HEK293 (cell line): ENCODE measurements around the gene ATXN10.

Experiments
- CTCF ChIA-PET: fragments of 350-600 bp; formaldehyde crosslinking; extraction: SDS; loops from one replicate; lab custom pipeline; 2021; ENCODE audit warnings: antibody characterized with exemption; lab: Yijun Ruan, JAX
- POLR2A ChIA-PET: fragments of 300-600 bp; formaldehyde crosslinking; extraction: SDS; loops from one replicate; lab custom pipeline; 2020; ENCODE audit warnings: antibody characterized with exemption, inconsistent platforms; lab: Yijun Ruan, JAX
- H3K27ac ChIP-seq: fragments of 200-500 bp; sonication (Bioruptor generic); 2 replicates; pipeline ENCODE4 v1.5.1; 2014; ENCODE audit warnings: low read depth, low read length, control low read depth, inconsistent platforms; ENCODE audit errors: extremely low read depth
- H3K36me3 ChIP-seq, 2 experiments: fragments of 200-500 bp in 1 of 2; sonication (Bioruptor generic) in 1 of 2; 1 replicate in 1 of 2; 2 replicates in 1 of 2; pipeline ENCODE4 v1.5.1; 2014 to 2017; ENCODE audit warnings: inconsistent platforms in 2 of 2, low read length in 2 of 2; ENCODE audit not compliant: control insufficient read depth in 2 of 2, insufficient read depth in 1 of 2
- H3K4me1 ChIP-seq: fragments of 200-500 bp; sonication (Bioruptor generic); 2 replicates; pipeline ENCODE4 v1.5.1; 2014; ENCODE audit warnings: mild to moderate bottlenecking, low read length, inconsistent platforms; ENCODE audit not compliant: control insufficient read depth, insufficient read depth
- H3K4me3 ChIP-seq: 2 replicates; pipeline ENCODE4 v1.5.1; 2011; ENCODE audit warnings: low read depth, mild to moderate bottlenecking, control low read depth, low read length, moderate library complexity
- H3K9me3 ChIP-seq: fragments of 200-500 bp; sonication (Bioruptor generic); 2 replicates; pipeline ENCODE4 v1.5.1; 2014; ENCODE audit warnings: low read depth, low read length, inconsistent platforms; ENCODE audit not compliant: control insufficient read depth, insufficient read depth
- GFI1B ChIP-seq: fragments of 450-650 bp; formaldehyde crosslinking; IDR thresholded peaks from 2 replicates; pipeline ENCODE4 v1.5.1; 2016; ENCODE audit warnings: missing biosample characterization, missing genetic modification characterization
- HOXA7 ChIP-seq: sonication (generic); formaldehyde crosslinking; IDR thresholded peaks from 2 replicates; pipeline ENCODE4 v1.8.1; 2022; ENCODE audit warnings: missing genetic modification reagents, borderline replicate concordance
- KLF10 ChIP-seq: fragments of 450-650 bp; IDR thresholded peaks from 2 replicates; pipeline ENCODE4 v1.5.1; 2018; ENCODE audit warnings: missing biosample characterization, mild to moderate bottlenecking, missing genetic modification characterization
- SALL2 ChIP-seq: fragments of 450-650 bp; formaldehyde crosslinking; IDR thresholded peaks from 2 replicates; pipeline ENCODE4 v1.5.0; 2017; ENCODE audit warnings: missing biosample characterization, mild to moderate bottlenecking, missing genetic modification characterization, borderline replicate concordance
- TRIM28 ChIP-seq: IDR thresholded peaks from 2 replicates; pipeline ENCODE4 v1.6.1; 2011; ENCODE audit warnings: low read length, control low read depth, borderline replicate concordance
- YY2 ChIP-seq: fragments of 450-650 bp; formaldehyde crosslinking; IDR thresholded peaks from 2 replicates; pipeline ENCODE4 v1.5.1; 2016; ENCODE audit warnings: missing biosample characterization, missing genetic modification characterization
- ZBTB26 ChIP-seq: fragments of 450-650 bp; formaldehyde crosslinking; optimal IDR thresholded peaks from 2 replicates; pipeline ENCODE3; 2016; ENCODE audit warnings: missing biosample characterization, mild to moderate bottlenecking, missing genetic modification characterization
- ZNF138 ChIP-seq: fragments of 450-650 bp; formaldehyde crosslinking; IDR thresholded peaks from 2 replicates; pipeline ENCODE4 v1.5.1; 2016; ENCODE audit warnings: missing biosample characterization, missing genetic modification characterization, borderline replicate concordance
- ZNF169 ChIP-seq: fragments of 450-650 bp; formaldehyde crosslinking; IDR thresholded peaks from 2 replicates; pipeline ENCODE4 v1.5.1; 2016; ENCODE audit warnings: missing biosample characterization, missing genetic modification characterization
- ZNF211 ChIP-seq: fragments of 450-650 bp; formaldehyde crosslinking; IDR thresholded peaks from 2 replicates; pipeline ENCODE4 v1.5.1; 2016; ENCODE audit warnings: low read depth, missing biosample characterization, missing genetic modification characterization
- ZNF239 ChIP-seq: fragments of 450-650 bp; formaldehyde crosslinking; IDR thresholded peaks from 2 replicates; pipeline ENCODE4 v1.5.1; 2016; ENCODE audit warnings: missing biosample characterization, missing genetic modification characterization
- ZNF266 ChIP-seq: fragments of 450-650 bp; formaldehyde crosslinking; IDR thresholded peaks from 2 replicates; pipeline ENCODE4 v1.5.1; 2016; ENCODE audit warnings: missing biosample characterization, missing genetic modification characterization, low read depth
- ZNF37A ChIP-seq: fragments of 450-650 bp; IDR thresholded peaks from 2 replicates; pipeline ENCODE4 v1.5.1; 2018; ENCODE audit warnings: missing biosample characterization, missing genetic modification characterization
- ZNF423 ChIP-seq: fragments of 450-650 bp; formaldehyde crosslinking; IDR thresholded peaks from 2 replicates; pipeline ENCODE4 v1.5.1; 2016; ENCODE audit warnings: missing biosample characterization, missing genetic modification characterization
- ZNF488 ChIP-seq: fragments of 450-650 bp; formaldehyde crosslinking; IDR thresholded peaks from 2 replicates; pipeline ENCODE4 v1.5.1; 2016; ENCODE audit warnings: missing biosample characterization, missing genetic modification characterization
- ZNF501 ChIP-seq: fragments of 450-650 bp; formaldehyde crosslinking; IDR thresholded peaks from 2 replicates; pipeline ENCODE4 v1.5.1; 2016; ENCODE audit warnings: missing biosample characterization, missing genetic modification characterization
- ZNF521 ChIP-seq: fragments of 450-650 bp; formaldehyde crosslinking; IDR thresholded peaks from 2 replicates; pipeline ENCODE4 v1.5.1; 2017; ENCODE audit warnings: missing biosample characterization, mild to moderate bottlenecking, missing genetic modification characterization
- ZNF561 ChIP-seq: fragments of 450-650 bp; IDR thresholded peaks from 2 replicates; pipeline ENCODE4 v1.5.1; 2018; ENCODE audit warnings: missing biosample characterization, missing genetic modification characterization, borderline replicate concordance
- ZNF629 ChIP-seq: fragments of 450-650 bp; formaldehyde crosslinking; IDR thresholded peaks from 2 replicates; pipeline ENCODE4 v1.5.1; 2017; ENCODE audit warnings: missing biosample characterization, missing genetic modification characterization
- ZNF654 ChIP-seq: fragments of 450-650 bp; formaldehyde crosslinking; IDR thresholded peaks from 2 replicates; pipeline ENCODE4 v1.5.1; 2016; ENCODE audit warnings: low read depth, missing biosample characterization, missing genetic modification characterization
- ZNF658 ChIP-seq: fragments of 450-650 bp; formaldehyde crosslinking; IDR thresholded peaks from 2 replicates; pipeline ENCODE4; 2016; ENCODE audit warnings: missing biosample characterization, missing genetic modification characterization
- ZNF704 ChIP-seq: fragments of 450-650 bp; formaldehyde crosslinking; IDR thresholded peaks from 2 replicates; pipeline ENCODE4 v1.5.1; 2016; ENCODE audit warnings: missing biosample characterization, missing genetic modification characterization
- ZNF777 ChIP-seq: fragments of 450-650 bp; formaldehyde crosslinking; IDR thresholded peaks from 2 replicates; pipeline ENCODE4 v1.5.1; 2017; ENCODE audit warnings: missing biosample characterization, missing genetic modification characterization, borderline replicate concordance
- ZNF785 ChIP-seq: fragments of 450-650 bp; formaldehyde crosslinking; IDR thresholded peaks from 2 replicates; pipeline ENCODE4 v1.5.1; 2016; ENCODE audit warnings: missing biosample characterization, missing genetic modification characterization
- ZSCAN18 ChIP-seq: fragments of 450-650 bp; formaldehyde crosslinking; IDR thresholded peaks from 2 replicates; pipeline ENCODE4 v1.5.1; 2016; ENCODE audit warnings: missing biosample characterization, missing genetic modification characterization

Gene ATXN10

GRCh38 chr22:45832180-45832579, 160.5 kb downstream of the ATXN10 start (continued):
- TF ChIP-seq ZNF239 (tag by site-specific recombination), result no peak

- H3K4me3 ChIP-seq, result no peak overlapping the region
- no peaks in the 10 kb centered on the region for H3K9me3 ChIP-seq
- no peak overlapping the region for H3K27ac ChIP-seq
- H3K36me3 ChIP-seq, result peaks cover 0 to 19% of the 10 kb centered on the region in 2 experiments; a peak in 1 of 3 replicates
- H3K4me1 ChIP-seq, result no peaks in the 10 kb centered on the region
- CTCF ChIA-PET, result interaction anchor here (0.7 to 0.8 kb wide), 3 partner anchors 30 to 565 kb away, joined by 3 read pairs; no protein-coding TSS in a partner anchor
- TF ChIP-seq ZNF654 (tag by site-specific recombination) (no peak), ZNF521 (tag by site-specific recombination) (no peak), KLF10 (no peak), ZNF488 (tag by site-specific recombination) (no peak), ZNF658 (no peak), ZNF138 (tag by site-specific recombination) (no peak)
- TF ChIP-seq, all 188 proteins: peak for 0
- POLR2A ChIA-PET, result interaction anchor here (0.7 kb wide), 1 partner anchor 61 kb away, joined by 3 read pairs; no protein-coding TSS in a partner anchor
These were observed 161.4 kb downstream of the ATXN10 start for GRCh38 chr22:45832959-45833580.

GRCh38 chr22:45833613-45834012, 162.0 kb downstream of the ATXN10 start:
- H3K27ac ChIP-seq, result no peak overlapping the region
- H3K9me3 ChIP-seq, result no peaks in the 10 kb centered on the region
- TF ChIP-seq SALL2 (tag by site-specific recombination), result no peak
- TF ChIP-seq ZNF211, result no peak
- TF ChIP-seq ZNF169, result no peak
- no peak for TF ChIP-seq ZNF37A
- TF ChIP-seq ZBTB26 (tag by site-specific recombination), result no peak
- TF ChIP-seq ZNF704 (tag by site-specific recombination), result no peak
- TF ChIP-seq ZNF785, result no peak
- TF ChIP-seq ZNF501, result no peak
- no peak for TF ChIP-seq ZNF777
- TF ChIP-seq GFI1B (tag by site-specific recombination), result no peak
- no peak for TF ChIP-seq ZNF629 (tag by site-specific recombination)
- ChIA-PET POLR2A (no interaction called here), CTCF (interaction anchor here (0.7 kb wide), 2 partner anchors 102 to 255 kb away, joined by 3 read pairs; no protein-coding TSS in a partner anchor)
- H3K36me3 ChIP-seq, result peaks cover 0 to 19% of the 10 kb centered on the region in 2 experiments; a peak in 1 of 3 replicates
- H3K4me3 ChIP-seq, result no peak overlapping the region
- no peaks in the 10 kb centered on the region for H3K4me1 ChIP-seq

- H3K9me3 ChIP-seq, result no peaks in the 10 kb centered on the region
- H3K4me3 ChIP-seq, result no peak overlapping the region
- CTCF ChIA-PET, result interaction anchor here (0.7 to 0.9 kb wide), 2 partner anchors 102 to 256 kb away, joined by 3 to 4 read pairs; no protein-coding TSS in a partner anchor
- peaks cover 0 to 21% of the 10 kb centered on the region in 2 experiments; a peak in 1 of 3 replicates for H3K36me3 ChIP-seq
- no peak overlapping the region for H3K27ac ChIP-seq
- POLR2A ChIA-PET, result no interaction called here
- no peaks in the 10 kb centered on the region for H3K4me1 ChIP-seq
- TF ChIP-seq ZNF266, result no peak
- TF ChIP-seq TRIM28, result no peak
- no peak for TF ChIP-seq YY2 (tag by site-specific recombination)
- TF ChIP-seq HOXA7 (CRISPR knock-in tag), result no peak
- TF ChIP-seq ZSCAN18 (tag by site-specific recombination), result no peak
- TF ChIP-seq ZNF423, result no peak
- TF ChIP-seq ZNF561, result no peak
These were observed 162.6 kb downstream of the ATXN10 start for GRCh38 chr22:45834241-45834640.
